ENCODE measurements around the gene H2BK1. TPM values are rescaled to one million over a fixed set of nuclear protein-coding genes. Genes with fewer than 3 reads are reported as not detected.

Gene H2BK1
- total RNA-seq, 4 donors from 2014 or later: not detected

DNA sequence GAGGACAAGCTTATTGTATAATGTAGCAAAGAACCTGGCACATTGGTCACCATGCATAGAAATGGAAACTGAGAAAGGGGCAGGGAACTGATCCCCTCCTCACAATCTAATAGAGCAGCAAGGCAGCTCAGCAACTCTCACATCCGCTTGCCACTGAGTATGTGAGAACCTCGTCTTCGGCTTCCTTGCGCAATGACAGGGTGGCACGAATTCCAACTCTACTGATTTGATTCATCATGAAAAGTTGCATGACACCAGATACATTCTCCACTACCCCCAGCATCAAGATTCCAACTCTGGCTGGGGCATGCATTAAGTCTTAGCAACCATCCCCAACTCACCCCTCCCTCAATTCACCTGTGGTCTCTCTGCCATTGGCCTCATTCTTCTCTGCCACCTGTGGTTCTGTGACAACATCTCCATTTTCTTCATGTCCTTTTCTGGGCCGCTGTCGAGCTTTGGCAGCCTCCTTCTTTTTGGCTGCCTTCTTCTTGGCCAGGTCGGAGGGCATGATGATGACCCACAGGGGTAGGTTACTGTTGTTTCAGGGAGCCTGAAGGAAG, 15.7 kb upstream of the H2BK1 start:
- intact Hi-C loops (cut with DNase I; ENCODE audit: low total_unique reads): no loop called here
- no peak for TF ChIP-seq POLR2A (IDR thresholded peaks at IDR 0.05)
- TF ChIP-seq, protein P1, sequence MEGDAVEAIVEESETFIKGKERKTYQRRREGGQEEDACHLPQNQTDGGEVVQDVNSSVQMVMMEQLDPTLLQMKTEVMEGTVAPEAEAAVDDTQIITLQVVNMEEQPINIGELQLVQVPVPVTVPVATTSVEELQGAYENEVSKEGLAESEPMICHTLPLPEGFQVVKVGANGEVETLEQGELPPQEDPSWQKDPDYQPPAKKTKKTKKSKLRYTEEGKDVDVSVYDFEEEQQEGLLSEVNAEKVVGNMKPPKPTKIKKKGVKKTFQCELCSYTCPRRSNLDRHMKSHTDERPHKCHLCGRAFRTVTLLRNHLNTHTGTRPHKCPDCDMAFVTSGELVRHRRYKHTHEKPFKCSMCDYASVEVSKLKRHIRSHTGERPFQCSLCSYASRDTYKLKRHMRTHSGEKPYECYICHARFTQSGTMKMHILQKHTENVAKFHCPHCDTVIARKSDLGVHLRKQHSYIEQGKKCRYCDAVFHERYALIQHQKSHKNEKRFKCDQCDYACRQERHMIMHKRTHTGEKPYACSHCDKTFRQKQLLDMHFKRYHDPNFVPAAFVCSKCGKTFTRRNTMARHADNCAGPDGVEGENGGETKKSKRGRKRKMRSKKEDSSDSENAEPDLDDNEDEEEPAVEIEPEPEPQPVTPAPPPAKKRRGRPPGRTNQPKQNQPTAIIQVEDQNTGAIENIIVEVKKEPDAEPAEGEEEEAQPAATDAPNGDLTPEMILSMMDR (IDR thresholded peaks at IDR 0.05): no peak
- peak overlapping the region; percentile 69 for H3K4me3 ChIP-seq (ENCODE audit: low read depth, poor library complexity, severe bottlenecking)
- 51 to 56% methylated on average over 8 of the region's 8 CpGs for WGBS, 2 donors
- DNase-seq (ENCODE audit: low spot score in 2 of 2): no peak

DNA sequence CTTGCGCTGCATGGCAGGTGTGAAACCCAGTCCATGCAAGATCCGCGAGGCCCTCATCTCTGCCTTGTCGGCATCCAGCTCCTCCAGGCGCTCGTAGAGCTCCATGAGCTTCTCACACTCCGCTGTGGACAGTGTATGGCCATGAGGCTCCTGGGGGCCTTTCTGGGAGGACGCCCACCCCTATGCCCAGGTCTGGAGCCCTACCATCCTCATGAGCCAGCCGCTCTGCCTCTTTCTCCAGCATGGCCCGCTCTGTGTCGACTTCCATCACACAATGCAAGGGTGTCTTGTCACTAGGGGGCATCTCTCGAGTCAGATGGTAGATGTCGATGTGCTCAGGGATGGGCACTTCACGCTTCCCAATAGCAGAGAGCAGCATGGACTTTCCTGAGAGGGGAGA, 13.4 kb upstream of the H2BK1 start:
- H3K4me3 ChIP-seq (ENCODE audit: low read depth, poor library complexity, severe bottlenecking): no peak overlapping the region
- 92 to 94% methylated on average over 14 of the region's 14 CpGs for WGBS, 2 donors
- DNase-seq (ENCODE audit: low spot score in 2 of 2): no peak
- TF ChIP-seq, protein P1 (IDR thresholded peaks at IDR 0.05): no peak
- TF ChIP-seq POLR2A (IDR thresholded peaks at IDR 0.05): no peak
- intact Hi-C loops (cut with DNase I; ENCODE audit: low total_unique reads): no loop called here

DNA sequence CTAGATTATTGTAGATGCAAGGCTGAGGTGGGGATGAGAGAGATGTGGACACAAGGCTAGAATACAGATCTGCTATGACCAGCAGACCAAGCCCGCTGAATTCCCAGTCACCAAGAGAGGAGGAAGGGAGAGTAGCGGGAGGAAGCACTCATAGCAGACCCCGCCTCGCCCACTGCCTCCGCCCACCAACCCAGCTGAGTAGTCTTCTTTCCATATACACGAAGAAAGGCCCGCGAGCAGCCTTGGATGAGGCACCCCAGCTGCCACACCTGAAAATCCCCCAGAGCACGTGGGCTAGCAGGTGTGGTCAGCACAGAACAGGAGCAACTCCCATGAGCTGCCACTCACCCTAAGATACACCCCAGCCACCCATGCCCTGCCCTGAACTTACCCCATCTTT, 7.9 kb upstream of the H2BK1 start:
- no peak overlapping the region for H3K4me3 ChIP-seq (ENCODE audit: low read depth, poor library complexity, severe bottlenecking)
- no peak for DNase-seq (ENCODE audit: low spot score in 2 of 2)
- intact Hi-C loops (cut with DNase I; ENCODE audit: low total_unique reads): no loop called here
- TF ChIP-seq POLR2A (IDR thresholded peaks at IDR 0.05): no peak
- TF ChIP-seq, protein P1 (IDR thresholded peaks at IDR 0.05): no peak
- 75 to 78% methylated on average over 9 of the region's 9 CpGs for WGBS, 2 donors

DNA sequence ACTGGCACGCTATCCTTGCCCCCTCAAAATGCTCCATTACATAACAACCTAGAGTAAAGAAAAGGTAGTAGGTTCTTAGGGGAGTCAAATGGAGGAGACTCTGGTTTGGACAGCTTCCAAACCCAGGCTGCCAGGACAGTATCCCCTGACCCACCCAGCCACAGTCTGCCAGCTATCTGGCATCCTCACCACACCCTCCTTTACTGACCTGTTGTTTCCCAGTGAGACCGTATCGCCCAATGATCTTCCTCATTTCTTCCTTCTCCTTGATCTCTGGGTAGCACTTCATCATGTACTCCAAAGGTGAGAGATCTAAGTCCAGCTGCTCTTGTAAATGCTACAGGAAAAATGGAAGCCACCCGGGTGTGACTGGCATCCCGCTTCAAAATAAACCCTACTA, 5.1 kb upstream of the H2BK1 start:
- no peak for DNase-seq (ENCODE audit: low spot score in 2 of 2)
- WGBS, 2 donors: 92 to 94% methylated on average over 5 of the region's 5 CpGs

DNA sequence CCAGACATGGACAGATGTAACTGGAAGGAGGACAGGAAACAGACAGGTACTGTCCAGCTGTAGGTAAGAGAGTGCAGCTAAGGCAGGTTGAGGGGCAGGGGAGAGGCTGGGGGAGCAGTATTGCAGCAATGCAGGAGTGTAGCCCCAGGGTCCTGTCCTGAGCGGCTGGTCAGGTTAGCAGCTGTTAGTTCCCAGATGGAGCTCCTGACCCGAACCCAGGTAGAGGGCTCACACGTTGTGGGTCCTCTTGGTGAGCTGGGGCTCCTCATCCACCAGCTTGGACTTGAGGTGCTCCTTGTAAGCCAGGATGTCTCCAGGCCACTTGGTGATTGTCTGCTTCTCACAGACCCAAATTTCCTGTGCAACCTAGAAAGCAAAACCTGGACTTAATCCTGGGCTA, 3.5 kb upstream of the H2BK1 start:
- intact Hi-C loops (cut with DNase I; ENCODE audit: low total_unique reads): no loop called here
- TF ChIP-seq, protein P1 (IDR thresholded peaks at IDR 0.05): no peak
- TF ChIP-seq POLR2A (IDR thresholded peaks at IDR 0.05): no peak
- no peak overlapping the region for H3K4me3 ChIP-seq (ENCODE audit: low read depth, poor library complexity, severe bottlenecking)
- 74 to 77% methylated on average over 3 of the region's 3 CpGs for WGBS, 2 donors
- DNase-seq (ENCODE audit: low spot score in 2 of 2): no peak

More for the DNA sequence above, 5.1 kb upstream of the H2BK1 start:
- intact Hi-C loops (cut with DNase I; ENCODE audit: low total_unique reads): no loop called here
- TF ChIP-seq, protein P1 (IDR thresholded peaks at IDR 0.05): no peak
- TF ChIP-seq POLR2A (IDR thresholded peaks at IDR 0.05): no peak
- H3K4me3 ChIP-seq (ENCODE audit: low read depth, poor library complexity, severe bottlenecking): no peak overlapping the region

DNA sequence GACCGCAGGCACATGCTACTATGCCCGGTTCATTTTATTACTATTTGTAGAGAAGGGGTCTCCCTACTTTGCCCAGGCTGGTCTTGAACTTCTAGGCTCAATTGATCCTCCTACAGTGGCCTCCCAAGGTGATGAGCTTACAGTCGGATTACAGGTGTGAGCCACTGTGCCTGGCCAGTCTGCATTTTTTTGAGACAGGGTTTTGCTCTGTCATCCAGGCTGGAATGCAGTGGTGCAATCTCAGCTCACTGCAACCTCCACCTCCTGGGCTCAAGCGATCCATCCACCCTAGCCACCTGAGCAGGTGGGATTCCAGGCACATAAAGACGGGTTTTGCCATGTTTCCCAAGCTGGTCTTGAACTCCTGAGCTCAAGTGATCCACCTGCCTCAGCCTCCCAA, 2.3 kb upstream of the H2BK1 start:
- no peak for DNase-seq (ENCODE audit: low spot score in 2 of 2)
- 89 to 90% methylated on average over 5 of the region's 5 CpGs for WGBS, 2 donors
- no peak overlapping the region for H3K4me3 ChIP-seq (ENCODE audit: low read depth, poor library complexity, severe bottlenecking)
- intact Hi-C loops (cut with DNase I; ENCODE audit: low total_unique reads): no loop called here
- TF ChIP-seq, protein P1 (IDR thresholded peaks at IDR 0.05): no peak
- TF ChIP-seq POLR2A (IDR thresholded peaks at IDR 0.05): no peak

Data from lower leg skin (tissue), 4 donors.